GM12864 (cell line): Measurements from ENCODE around the gene KLHL40.

Experiments
- DNase-seq: peaks from one replicate; pipeline ENCODE4 v3.0.0-alpha.2; 2011; ENCODE audit warnings: low read depth
- H3K4me3 ChIP-seq: 2 replicates; pipeline ENCODE4 v1.5.1; 2011; ENCODE audit warnings: mild to moderate bottlenecking, low read depth, low read length, control low read depth
- CTCF ChIP-seq: IDR thresholded peaks from 2 replicates; pipeline ENCODE4 v1.5.1; 2011; ENCODE audit warnings: low read depth, mild to moderate bottlenecking, moderate library complexity, low read length, control low read depth, inconsistent platforms; ENCODE audit errors: missing control alignments

The KLHL40 gene

GRCh38 chr3:42666577-42666998 lies 18.7 kb upstream of the KLHL40 start:
- no peak for DNase-seq
- H3K4me3 ChIP-seq, result no peak overlapping the region
- no peak for TF ChIP-seq CTCF

- no peak overlapping the region for H3K4me3 ChIP-seq
- no peak for DNase-seq
- TF ChIP-seq CTCF, result no peak
Measured at GRCh38 chr3:42667096-42667522, 18.2 kb upstream of the KLHL40 start.

GRCh38 chr3:42667523-42668412 lies 17.6 kb upstream of the KLHL40 start:
- DNase-seq, result no peak
- TF ChIP-seq CTCF, result no peak
- H3K4me3 ChIP-seq, result no peak overlapping the region

- no peak for DNase-seq
- H3K4me3 ChIP-seq, result no peak overlapping the region
- no peak for TF ChIP-seq CTCF
Measured at GRCh38 chr3:42668413-42668760, 16.9 kb upstream of the KLHL40 start.

GRCh38 chr3:42668793-42669217 lies 16.5 kb upstream of the KLHL40 start:
- TF ChIP-seq CTCF, result no peak
- H3K4me3 ChIP-seq, result no peak overlapping the region
- no peak for DNase-seq

GRCh38 chr3:42670051-42670576 lies 15.2 kb upstream of the KLHL40 start:
- no peak for DNase-seq
- TF ChIP-seq CTCF, result no peak
- H3K4me3 ChIP-seq, result no peak overlapping the region

GRCh38 chr3:42670670-42671069 lies 14.7 kb upstream of the KLHL40 start:
- DNase-seq, result no peak
- no peak overlapping the region for H3K4me3 ChIP-seq
- TF ChIP-seq CTCF, result no peak
